PC-3 (cell line): ENCODE measurements around the gene PATL2. TPM values are rescaled to one million over a fixed set of nuclear protein-coding genes. Genes with fewer than 3 reads are reported as not detected.
"Not testable (repeated sequence)": the region's sequence is repeated elsewhere in the genome, so short reads cannot be mapped to it uniquely, and the experiment has no call there.

Source experiments
- ATAC-seq: fragments of 200-7000 bp; cut with Tn5 transposase; 2 replicates; pipeline ENCODE4 v1.9.1; 2020; ENCODE audit warnings: mild to moderate bottlenecking, moderate library complexity
- BruUV-seq: library from RNA; stranded (reverse); fragments of 400-500 nt; replicated peaks from 2 replicates; lab custom pipeline; 2021; lab: Mats Ljungman, UMichigan
- CTCF ChIA-PET: fragments of 300-600 bp; sonication (Branson Sonifier 250); formaldehyde crosslinking; loops from one replicate; lab custom pipeline; 2022; ENCODE audit warnings: antibody characterized with exemption; lab: Charles Lee
- POLR2A ChIA-PET: fragments of 300-600 bp; sonication (Branson Sonifier 250); formaldehyde crosslinking; loops from one replicate; lab custom pipeline; 2022; ENCODE audit warnings: antibody characterized with exemption; ENCODE audit not compliant: unreplicated experiment; lab: Charles Lee
- DNase-seq: peaks from one replicate; pipeline ENCODE4 v3.0.0-alpha.2; 2015
- H2AFZ ChIP-seq: fragments of 300-600 bp; sonication (generic); 2 replicates; pipeline ENCODE4 v1.6.0; 2016; ENCODE audit warnings: antibody characterized with exemption, low read length
- H3F3A ChIP-seq: fragments of 300-600 bp; sonication (generic); one replicate; pipeline ENCODE4 v1.6.0; 2017; ENCODE audit warnings: antibody characterized with exemption, low read length, control low read depth, mild to moderate bottlenecking; ENCODE audit not compliant: unreplicated experiment
- H3K27ac ChIP-seq: fragments of 300-600 bp; sonication (generic); 2 replicates; pipeline ENCODE4 v1.5.1; 2016; ENCODE audit warnings: mild to moderate bottlenecking, low read length
- H3K27me3 ChIP-seq: fragments of 300-600 bp; sonication (generic); 2 replicates; pipeline ENCODE4 v1.6.1; 2016; ENCODE audit warnings: low read length, mixed read lengths
- H3K36me3 ChIP-seq: fragments of 300-600 bp; sonication (generic); 2 replicates; pipeline ENCODE4 v1.6.1; 2016; ENCODE audit warnings: low read depth, mixed run types, low read length, mixed read lengths
- H3K4me1 ChIP-seq: fragments of 300-600 bp; sonication (generic); 2 replicates; pipeline ENCODE4 v1.5.1; 2016; ENCODE audit warnings: low read length; ENCODE audit not compliant: insufficient read depth
- H3K4me2 ChIP-seq: fragments of 300-600 bp; sonication (generic); 2 replicates; pipeline ENCODE4 v1.6.0; 2016; ENCODE audit warnings: low read length
- H3K4me3 ChIP-seq: fragments of 300-600 bp; sonication (generic); 2 replicates; pipeline ENCODE4 v1.5.1; 2016; ENCODE audit warnings: mild to moderate bottlenecking, low read length, mixed read lengths
- H3K79me2 ChIP-seq: fragments of 300-600 bp; sonication (generic); 2 replicates; pipeline ENCODE4 v1.6.1; 2017; ENCODE audit warnings: low read length, mixed read lengths
- H3K9ac ChIP-seq: fragments of 300-600 bp; sonication (generic); 2 replicates; pipeline ENCODE4 v1.6.0; 2016; ENCODE audit warnings: mild to moderate bottlenecking, low read length
- H3K9me2 ChIP-seq: fragments of 300-600 bp; sonication (generic); replicated peaks from 2 replicates; pipeline ENCODE4 v1.6.1; 2016; ENCODE audit warnings: mixed run types, low read length, mixed read lengths
- H3K9me3 ChIP-seq: fragments of 300-600 bp; sonication (generic); 2 replicates; pipeline ENCODE4 v1.6.1; 2016; ENCODE audit warnings: low read length, mixed read lengths
- H4K20me1 ChIP-seq: fragments of 300-600 bp; sonication (generic); 2 replicates; pipeline ENCODE4 v1.6.1; 2016; ENCODE audit warnings: low read length, mixed read lengths
- EZH2 ChIP-seq: fragments of 300-600 bp; sonication (generic); IDR thresholded peaks from one replicate; pipeline ENCODE4 v1.6.1; 2017; ENCODE audit warnings: antibody characterized with exemption, mild to moderate bottlenecking, low read length; ENCODE audit not compliant: unreplicated experiment
- EZH2phosphoT487 ChIP-seq: fragments of 300-600 bp; sonication (generic); IDR thresholded peaks from 2 replicates; pipeline ENCODE4 v1.6.1; 2018; ENCODE audit warnings: mild to moderate bottlenecking, antibody characterized with exemption, low read length, borderline replicate concordance
- intact Hi-C: fragments of 100-400 bp; cut with micrococcal nuclease; formaldehyde crosslinking; loops from 2 replicates; pipeline ENCODE4 v1.9.0; 2023
- total RNA-seq: library from RNA; depleted of rRNA; stranded (reverse); fragments of >200 nt; gene quantifications from 2 replicates; pipeline ENCODE4 v1.2.3, GENCODE V29; 2014
- TF ChIP-seq, protein P1 (sequence below): fragments of 300-600 bp; sonication (generic); conservative IDR thresholded peaks from 2 replicates; pipeline ENCODE4 v1.5.1; 2017; ENCODE audit warnings: antibody characterized with exemption, low read depth, mild to moderate bottlenecking, low read length

Gene PATL2
- total RNA-seq, 1 experiment from 2014 or later, result 0.15 TPM

- H3K27ac ChIP-seq, result no peak overlapping the region
- no peaks in the 10 kb centered on the region for H3F3A ChIP-seq
- TF ChIP-seq, protein P1, sequence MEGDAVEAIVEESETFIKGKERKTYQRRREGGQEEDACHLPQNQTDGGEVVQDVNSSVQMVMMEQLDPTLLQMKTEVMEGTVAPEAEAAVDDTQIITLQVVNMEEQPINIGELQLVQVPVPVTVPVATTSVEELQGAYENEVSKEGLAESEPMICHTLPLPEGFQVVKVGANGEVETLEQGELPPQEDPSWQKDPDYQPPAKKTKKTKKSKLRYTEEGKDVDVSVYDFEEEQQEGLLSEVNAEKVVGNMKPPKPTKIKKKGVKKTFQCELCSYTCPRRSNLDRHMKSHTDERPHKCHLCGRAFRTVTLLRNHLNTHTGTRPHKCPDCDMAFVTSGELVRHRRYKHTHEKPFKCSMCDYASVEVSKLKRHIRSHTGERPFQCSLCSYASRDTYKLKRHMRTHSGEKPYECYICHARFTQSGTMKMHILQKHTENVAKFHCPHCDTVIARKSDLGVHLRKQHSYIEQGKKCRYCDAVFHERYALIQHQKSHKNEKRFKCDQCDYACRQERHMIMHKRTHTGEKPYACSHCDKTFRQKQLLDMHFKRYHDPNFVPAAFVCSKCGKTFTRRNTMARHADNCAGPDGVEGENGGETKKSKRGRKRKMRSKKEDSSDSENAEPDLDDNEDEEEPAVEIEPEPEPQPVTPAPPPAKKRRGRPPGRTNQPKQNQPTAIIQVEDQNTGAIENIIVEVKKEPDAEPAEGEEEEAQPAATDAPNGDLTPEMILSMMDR, result no peak
- TF ChIP-seq EZH2phosphoT487 (no peak), EZH2 (no peak)
- ChIA-PET CTCF (no interaction called here), POLR2A (no interaction called here)
- H4K20me1 ChIP-seq, result no peaks in the 10 kb centered on the region
- no peak overlapping the region for H2AFZ ChIP-seq
- peaks cover under 1% of the 10 kb centered on the region for H3K79me2 ChIP-seq
- no peaks in the 10 kb centered on the region for H3K36me3 ChIP-seq
- DNase-seq (no peak), ATAC-seq (no peak)
- no peak overlapping the region for H3K9ac ChIP-seq
- no TSS peak for BruUV-seq
- H3K27me3 ChIP-seq, result no peaks in the 10 kb centered on the region
- H3K4me2 ChIP-seq, result no peak overlapping the region
- no peaks in the 10 kb centered on the region for H3K9me3 ChIP-seq
- peaks cover 17% of the 10 kb centered on the region for H3K4me1 ChIP-seq
- no peaks in the 10 kb centered on the region for H3K9me2 ChIP-seq
- H3K4me3 ChIP-seq, result no peak overlapping the region
- intact Hi-C loops, result no loop called here
Measured at GRCh38 chr15:44706401-44706800, 4.7 kb downstream of the PATL2 start.

- Histone ChIP-seq H4K20me1 (no peaks in the 10 kb centered on the region), H3K4me3 (no peak overlapping the region), H3K9ac (no peak overlapping the region), H2AFZ (no peak overlapping the region), H3K4me1 (peaks cover 17% of the 10 kb centered on the region), H3K36me3 (no peaks in the 10 kb centered on the region), H3K79me2 (no peaks in the 10 kb centered on the region), H3K9me2 (no peaks in the 10 kb centered on the region), H3F3A (no peaks in the 10 kb centered on the region), H3K4me2 (no peak overlapping the region), H3K9me3 (no peaks in the 10 kb centered on the region), H3K27ac (no peak overlapping the region), H3K27me3 (no peaks in the 10 kb centered on the region)
- intact Hi-C loops, result no loop called here
- BruUV-seq, result no TSS peak
- ChIA-PET POLR2A (no interaction called here), CTCF (no interaction called here)
- ATAC-seq (no peak), DNase-seq (no peak)
- TF ChIP-seq EZH2phosphoT487, result no peak
- TF ChIP-seq EZH2, result no peak
- TF ChIP-seq, protein P1, result no peak
Measured at GRCh38 chr15:44705986-44706385, 5.1 kb downstream of the PATL2 start.

- H3F3A ChIP-seq, POLR2A ChIA-PET, H3K4me2 ChIP-seq, H3K27ac ChIP-seq, BruUV-seq, H3K4me1 ChIP-seq, H3K79me2 ChIP-seq, H3K36me3 ChIP-seq, H2AFZ ChIP-seq, DNase-seq, ATAC-seq, CTCF ChIA-PET, H3K9ac ChIP-seq, H3K4me3 ChIP-seq, intact Hi-C loops, H4K20me1 ChIP-seq, H3K27me3 ChIP-seq, H3K9me3 ChIP-seq, H3K9me2 ChIP-seq: not testable (repeated sequence)
Measured at GRCh38 chr15:44700676-44701075, 10.4 kb downstream of the PATL2 start.
